ENCODE results near the gene P2RY8.

DNA sequence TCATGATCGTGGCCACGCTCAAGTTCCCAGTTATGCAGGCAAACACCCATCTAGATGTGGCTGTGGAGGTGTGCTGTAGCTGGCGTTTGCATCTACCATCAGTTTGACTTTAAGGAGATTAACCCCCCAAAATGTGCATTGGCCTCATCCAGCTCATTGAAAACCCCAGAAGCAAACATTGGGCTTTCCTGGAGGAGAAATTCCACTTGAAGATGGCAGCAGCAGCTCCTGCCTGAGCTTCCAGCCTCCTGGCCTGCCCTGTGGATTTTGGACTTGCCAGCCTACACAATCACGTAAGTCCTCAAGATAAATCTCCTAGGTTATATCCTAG is 114.9 kb downstream of the P2RY8 start:
- TF ChIP-seq POLR2A (IDR thresholded peaks at IDR 0.05) (no peak), POLR2AphosphoS5 (IDR thresholded peaks at IDR 0.05) (no peak)
- TF ChIP-seq, protein P1, sequence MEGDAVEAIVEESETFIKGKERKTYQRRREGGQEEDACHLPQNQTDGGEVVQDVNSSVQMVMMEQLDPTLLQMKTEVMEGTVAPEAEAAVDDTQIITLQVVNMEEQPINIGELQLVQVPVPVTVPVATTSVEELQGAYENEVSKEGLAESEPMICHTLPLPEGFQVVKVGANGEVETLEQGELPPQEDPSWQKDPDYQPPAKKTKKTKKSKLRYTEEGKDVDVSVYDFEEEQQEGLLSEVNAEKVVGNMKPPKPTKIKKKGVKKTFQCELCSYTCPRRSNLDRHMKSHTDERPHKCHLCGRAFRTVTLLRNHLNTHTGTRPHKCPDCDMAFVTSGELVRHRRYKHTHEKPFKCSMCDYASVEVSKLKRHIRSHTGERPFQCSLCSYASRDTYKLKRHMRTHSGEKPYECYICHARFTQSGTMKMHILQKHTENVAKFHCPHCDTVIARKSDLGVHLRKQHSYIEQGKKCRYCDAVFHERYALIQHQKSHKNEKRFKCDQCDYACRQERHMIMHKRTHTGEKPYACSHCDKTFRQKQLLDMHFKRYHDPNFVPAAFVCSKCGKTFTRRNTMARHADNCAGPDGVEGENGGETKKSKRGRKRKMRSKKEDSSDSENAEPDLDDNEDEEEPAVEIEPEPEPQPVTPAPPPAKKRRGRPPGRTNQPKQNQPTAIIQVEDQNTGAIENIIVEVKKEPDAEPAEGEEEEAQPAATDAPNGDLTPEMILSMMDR (IDR thresholded peaks at IDR 0.05) = no peak
